GM10248 (cell line): ENCODE results near the gene REEP3.

Experiments used
- CTCF ChIA-PET: fragments of 300-600 bp; sonication (Branson Sonifier 250); formaldehyde crosslinking; extraction: SDS; loops from one replicate; lab custom pipeline; 2021; ENCODE audit warnings: antibody characterized with exemption; lab: Yijun Ruan, JAX
- POLR2A ChIA-PET: fragments of 350-650 bp; sonication (Branson Sonifier 250); formaldehyde crosslinking; extraction: SDS; loops from one replicate; lab custom pipeline; 2020; ENCODE audit warnings: antibody characterized with exemption; lab: Yijun Ruan, JAX
- DNase-seq: peaks from one replicate; pipeline ENCODE4 v3.0.0; 2012; ENCODE audit errors: extremely low spot score
- CTCF ChIP-seq: IDR thresholded peaks from 2 replicates; pipeline ENCODE4 v1.5.1; 2012; ENCODE audit warnings: mild to moderate bottlenecking, low read depth; ENCODE audit errors: extremely low read depth, missing control alignments, control extremely low read depth

The REEP3 gene

GRCh38 chr10:63583397-63583796 is 62.2 kb downstream of the REEP3 start:
- no peak for TF ChIP-seq CTCF
- ChIA-PET POLR2A (no interaction called here), CTCF (no interaction called here)

GRCh38 chr10:63583909-63584724 is 62.9 kb downstream of the REEP3 start:
- TF ChIP-seq CTCF: no peak
- DNase-seq: no peak
- CTCF ChIA-PET: interaction anchor here (1.3 kb wide), 1 partner anchor 11 kb away, joined by 4 read pairs; no protein-coding TSS in a partner anchor
- POLR2A ChIA-PET: no interaction called here

More at GRCh38 chr10:63583397-63583796, 62.2 kb downstream of the REEP3 start:
- no peak for DNase-seq

GRCh38 chr10:63584725-63585035 is 63.5 kb downstream of the REEP3 start:
- POLR2A ChIA-PET: no interaction called here
- no peak for DNase-seq
- CTCF ChIA-PET: interaction anchor here (1.3 kb wide), 1 partner anchor 12 kb away, joined by 4 read pairs; no protein-coding TSS in a partner anchor
- no peak for TF ChIP-seq CTCF

GRCh38 chr10:63585041-63585440 is 63.8 kb downstream of the REEP3 start:
- DNase-seq: no peak
- ChIA-PET POLR2A (no interaction called here), CTCF (interaction anchor here (1.3 kb wide), 1 partner anchor 12 kb away, joined by 4 read pairs; no protein-coding TSS in a partner anchor)
- no peak for TF ChIP-seq CTCF

GRCh38 chr10:63586043-63586442 is 64.8 kb downstream of the REEP3 start:
- POLR2A ChIA-PET: no interaction called here
- TF ChIP-seq CTCF: no peak
- CTCF ChIA-PET: interaction anchor here (0.9 kb wide), 1 partner anchor 10 kb away, joined by 4 read pairs; no protein-coding TSS in a partner anchor
- DNase-seq: no peak

GRCh38 chr10:63587191-63587590 is 66.0 kb downstream of the REEP3 start:
- ChIA-PET CTCF (interaction anchor here (0.7 to 2.0 kb wide), 5 partner anchors 10 to 133 kb away, joined by 3 to 5 read pairs (median 3); no protein-coding TSS in a partner anchor), POLR2A (no interaction called here)
- DNase-seq: no peak

More at GRCh38 chr10:63587191-63587590, 66.0 kb downstream of the REEP3 start:
- TF ChIP-seq CTCF: no peak
